HG02571 (cell line): ENCODE results near the gene BPIFA2.

Experiments
- ATAC-seq: cut with Tn5 transposase; IDR thresholded peaks from one replicate; pipeline ENCODE4 v1.9.1; 2021; ENCODE audit warnings: mild to moderate bottlenecking, moderate library complexity; ENCODE audit not compliant: unreplicated experiment

The BPIFA2 gene

DNA sequence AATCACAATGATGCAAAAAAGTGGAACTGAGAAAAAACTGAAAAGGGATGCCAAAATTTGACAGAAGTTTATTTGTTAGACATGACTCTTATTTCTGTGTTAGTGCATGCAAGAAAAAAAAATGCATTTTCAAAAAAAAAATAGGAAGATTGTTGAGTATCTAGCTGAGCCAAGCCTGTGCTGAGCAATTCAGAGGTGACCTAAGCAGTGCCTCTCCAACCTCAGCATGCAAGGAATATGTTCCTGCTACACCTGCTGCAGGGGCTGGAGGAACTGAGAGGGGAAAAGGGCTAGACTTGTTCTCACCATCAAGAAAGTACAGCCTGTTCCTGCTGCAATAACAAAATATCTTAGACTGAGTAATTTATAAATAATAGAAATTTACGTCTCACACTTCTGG, 24.0 kb downstream of the BPIFA2 start:
- ATAC-seq, result no peak

DNA sequence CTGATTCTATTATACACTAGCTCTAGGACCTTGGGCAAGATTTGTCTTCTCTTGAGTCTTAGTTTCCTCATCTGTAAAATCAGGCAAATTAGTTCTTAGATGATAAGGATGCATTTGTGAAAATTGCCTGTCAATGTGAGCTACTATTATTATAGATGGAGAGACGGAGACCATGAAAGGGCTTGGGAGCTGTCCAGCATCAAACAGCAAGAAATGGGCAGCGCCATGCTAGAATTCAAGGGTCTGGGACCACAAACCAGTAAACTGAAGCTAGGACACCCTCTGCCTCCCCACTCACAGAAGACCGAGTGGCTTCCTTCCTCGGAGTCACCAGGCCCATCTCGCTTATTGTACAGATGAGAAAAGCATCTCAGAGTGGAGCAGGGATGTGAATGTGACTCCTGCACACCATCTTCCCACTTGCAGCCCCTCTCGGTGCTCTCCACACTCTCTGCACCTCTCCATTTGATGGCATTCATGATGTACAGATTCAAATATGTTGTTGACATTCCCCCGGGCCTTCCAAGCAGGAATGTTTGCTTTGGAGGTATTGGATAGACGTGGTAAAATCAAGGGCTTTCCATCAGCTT, 25.0 kb downstream of the BPIFA2 start:
- ATAC-seq, result no peak

DNA sequence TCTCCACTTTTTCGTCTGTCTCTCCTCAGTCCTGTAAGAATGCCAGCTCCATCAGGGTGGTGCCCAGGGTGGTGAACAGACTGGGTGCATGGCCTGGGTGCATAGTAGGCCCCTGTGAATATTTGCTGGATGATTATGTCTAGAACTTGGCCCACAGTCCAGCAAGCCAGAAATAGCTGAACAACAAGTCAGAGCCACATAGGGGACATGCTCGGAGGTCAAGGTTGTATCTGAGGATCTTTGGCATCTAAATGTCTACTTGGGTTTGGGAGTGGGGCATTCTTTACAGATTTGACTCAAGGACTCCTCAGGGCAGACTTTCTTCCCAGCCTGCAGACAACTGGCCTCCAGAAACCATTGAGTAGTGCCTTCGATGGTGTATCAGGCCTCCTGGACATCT, 31.1 kb downstream of the BPIFA2 start:
- no peak for ATAC-seq

DNA sequence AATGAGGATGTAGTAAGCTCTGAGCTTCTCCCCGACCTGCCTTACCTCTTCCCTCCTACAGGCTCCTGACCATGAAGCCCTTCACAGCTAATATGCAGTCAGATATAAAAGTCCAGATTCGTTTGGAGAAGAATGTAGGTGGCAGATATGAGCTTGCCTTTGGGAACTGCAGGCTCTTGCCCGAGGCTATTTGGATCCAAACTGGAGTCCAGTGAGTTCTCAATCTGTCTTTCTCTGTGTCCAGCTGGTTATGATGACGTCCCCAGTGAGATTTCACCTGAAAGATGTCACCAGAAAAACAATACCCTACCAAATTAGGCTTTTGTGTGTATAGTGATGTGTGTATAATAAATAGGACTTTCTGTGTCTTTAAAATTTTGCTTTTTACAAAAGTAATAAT, 34.5 kb downstream of the BPIFA2 start:
- ATAC-seq, result no peak

DNA sequence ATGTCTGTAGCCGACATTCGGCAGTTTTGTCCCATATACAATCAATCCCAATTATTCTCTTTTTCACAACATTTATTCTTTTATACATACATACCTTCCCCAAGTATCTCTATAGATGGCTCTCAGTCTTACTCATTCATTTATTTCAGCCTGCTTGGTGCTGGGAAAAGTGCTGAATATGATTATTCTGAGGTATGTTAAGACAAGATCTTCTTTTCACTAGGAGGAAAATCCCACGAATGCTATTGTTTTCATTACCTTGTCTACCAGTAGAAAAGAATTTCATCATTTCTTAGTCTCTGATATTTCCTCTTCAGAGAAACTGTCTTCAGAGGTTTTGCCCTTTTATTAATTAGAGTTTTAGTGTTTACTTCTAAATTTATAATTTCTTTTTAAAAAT, 35.5 kb downstream of the BPIFA2 start:
- ATAC-seq, result no peak

DNA sequence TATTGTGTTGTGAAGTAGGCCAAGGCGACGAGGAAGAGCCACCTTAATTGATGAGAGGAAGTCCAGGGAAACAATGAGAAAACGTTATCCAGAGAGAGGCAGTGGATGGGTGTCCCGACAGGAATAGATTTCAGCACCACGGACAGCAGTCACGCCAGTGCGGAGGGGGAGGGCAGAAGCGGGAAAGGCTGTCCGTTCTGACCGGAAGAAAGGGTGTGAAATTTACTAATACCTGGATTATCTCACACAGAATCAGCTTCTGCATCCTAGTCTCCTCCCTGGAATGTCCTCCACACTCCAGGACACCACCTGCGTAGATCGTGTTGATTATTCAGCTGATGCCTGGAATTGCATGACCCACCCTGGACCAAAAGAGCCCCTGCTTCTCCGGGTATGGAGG, 41.8 kb downstream of the BPIFA2 start:
- ATAC-seq, result no peak

DNA sequence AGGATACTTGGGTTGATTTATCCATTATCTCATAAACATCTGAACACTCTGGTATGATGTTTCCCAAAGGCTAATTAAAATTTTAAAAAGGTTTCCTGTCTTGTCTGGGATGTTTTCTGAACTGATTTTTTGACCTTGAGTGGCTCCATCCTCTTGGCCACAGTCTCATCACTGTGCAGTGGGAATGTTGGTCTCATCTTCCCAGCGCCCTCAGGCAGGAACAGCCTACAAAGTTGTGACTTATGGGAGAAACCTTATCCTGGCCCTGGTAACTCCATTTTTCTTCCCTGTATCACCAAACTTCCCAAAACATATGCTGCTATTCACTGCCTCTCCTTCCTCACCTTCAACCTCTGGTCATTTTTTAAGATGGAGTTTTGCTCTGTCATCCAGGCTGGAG, 42.4 kb downstream of the BPIFA2 start:
- ATAC-seq, result no peak

DNA sequence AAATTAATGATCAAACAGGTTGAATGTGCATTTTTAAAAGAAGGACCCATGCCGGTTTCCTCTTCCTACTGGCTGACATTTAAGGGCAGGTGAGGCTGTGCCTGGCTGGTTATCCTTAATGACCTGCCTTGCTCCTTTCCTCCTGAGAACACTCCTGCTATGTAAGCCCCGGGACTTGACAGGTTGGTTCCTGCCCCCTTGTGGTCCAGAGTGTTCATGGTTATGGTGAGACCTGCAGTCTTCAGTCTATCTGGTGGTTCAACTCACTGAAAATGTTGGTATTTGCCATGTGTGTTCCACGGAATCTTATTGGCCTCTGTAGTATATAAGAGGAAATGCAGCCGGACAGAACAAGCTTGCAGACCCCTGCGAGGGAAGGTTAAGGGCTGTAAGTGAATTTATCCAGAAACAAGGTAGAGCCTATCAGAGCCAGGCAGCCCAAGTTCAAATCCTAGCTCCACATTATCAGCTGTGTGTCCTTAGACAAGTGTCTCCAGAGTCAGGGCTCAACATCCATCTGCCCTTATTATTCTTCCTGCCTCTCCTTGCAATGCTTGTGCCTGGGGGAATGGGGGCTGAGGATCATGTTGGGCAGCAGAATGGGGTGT, 44.0 kb downstream of the BPIFA2 start:
- ATAC-seq, result no peak

DNA sequence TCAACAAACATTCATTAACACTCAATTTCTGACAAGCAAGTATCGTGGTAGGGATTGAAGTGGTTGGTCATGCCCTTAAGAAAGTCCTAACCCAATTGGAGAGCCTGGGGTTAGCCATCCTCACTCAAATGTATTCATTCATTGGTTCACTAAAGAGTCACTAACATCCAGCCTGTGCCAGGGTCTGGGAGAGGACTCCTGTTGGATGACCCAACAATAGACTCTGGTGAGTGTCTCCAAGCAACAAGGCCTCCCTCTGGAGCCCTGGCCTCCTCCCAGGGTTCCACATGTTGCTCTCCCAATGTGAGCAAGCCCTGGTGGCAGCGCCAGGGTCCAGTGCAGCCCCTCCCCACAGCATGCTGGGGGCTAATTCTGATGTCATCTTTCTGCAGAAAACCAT, 49.1 kb downstream of the BPIFA2 start, which contains the start of gene BPIFA3:
TSS of gene BPIFA3 (plus strand) at position 301 of the 400 bp plus-strand sequence. CDS start 185 bp downstream, outside the sequence.
- ATAC-seq, result no peak

DNA sequence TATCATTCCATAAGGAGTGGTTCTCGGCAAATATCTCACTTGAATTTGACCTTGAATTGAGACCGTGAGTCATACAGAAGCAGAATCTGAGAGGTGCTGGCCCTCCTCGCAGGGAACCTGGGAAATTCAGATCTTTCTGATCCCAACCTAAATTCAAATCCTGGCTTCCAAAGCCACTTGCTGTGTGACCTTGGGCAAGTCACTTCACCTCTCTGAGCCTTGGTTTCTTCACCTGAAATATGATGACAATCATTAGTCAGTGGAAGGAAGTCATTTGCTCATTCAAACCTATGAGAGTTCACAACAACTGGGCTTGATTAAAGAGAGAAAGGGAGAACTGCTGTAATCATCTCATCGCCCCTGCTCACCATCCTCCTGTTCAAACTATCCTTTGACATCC, 56.4 kb downstream of the BPIFA2 start:
- no peak for ATAC-seq

DNA sequence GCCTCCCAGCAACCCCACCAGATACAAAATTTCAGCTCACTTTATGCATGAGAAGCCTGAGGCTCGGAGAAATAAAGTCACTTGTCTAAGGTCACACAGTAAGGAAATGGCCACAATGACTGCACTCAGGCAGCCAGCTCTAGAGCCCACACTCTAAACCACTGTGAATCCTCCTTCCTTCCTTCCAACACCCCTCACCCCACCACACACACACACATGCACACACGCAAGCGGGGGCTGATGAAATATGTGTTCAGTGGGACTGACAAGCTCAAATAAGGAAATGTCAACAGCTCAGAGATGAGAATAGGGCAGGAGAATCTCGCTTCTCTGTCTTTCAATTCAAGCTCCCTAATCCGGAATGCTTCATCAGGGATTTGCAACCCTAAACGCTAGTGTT, 61.9 kb downstream of the BPIFA2 start:
- ATAC-seq, result no peak
